ENCODE results near the gene RTN4R. TPM values are rescaled to one million over a fixed set of nuclear protein-coding genes. Genes with fewer than 3 reads are reported as not detected.

Gene RTN4R
- total RNA-seq, 1 donor: under 0.01 TPM

GRCh38 chr22:20204311-20204710, 63.8 kb downstream of the RTN4R start:
- Histone ChIP-seq H3K4me3 (ENCODE audit: insufficient read depth, low read length) (no peak overlapping the region), H3K36me3 (ENCODE audit: insufficient read depth, low read length) (no peaks in the 10 kb centered on the region), H3K27me3 (ENCODE audit: insufficient read depth, low read length) (peaks cover 15% of the 10 kb centered on the region), H3K27ac (ENCODE audit: low read depth, low read length) (no peak overlapping the region), H2AFZ (ENCODE audit: low read length) (no peak overlapping the region), H3K4me2 (ENCODE audit: insufficient read depth, low read length) (no peak overlapping the region), H3K79me2 (ENCODE audit: insufficient read depth, low read length) (no peaks in the 10 kb centered on the region), H3K4me1 (ENCODE audit: insufficient read depth, low read length) (peaks cover 4% of the 10 kb centered on the region), H4K20me1 (ENCODE audit: insufficient read depth, low read length) (no peaks in the 10 kb centered on the region), H3K9me3 (ENCODE audit: low read depth, low read length) (no peaks in the 10 kb centered on the region)
- TF ChIP-seq CTCF (IDR thresholded peaks at IDR 0.05; ENCODE audit: extremely low read depth, low read depth, low read length): no peak
- DNase-seq (ENCODE audit: insufficient read length, low spot score, missing footprints): no peak

- H3K4me1 ChIP-seq (ENCODE audit: insufficient read depth, low read length): peaks cover 4% of the 10 kb centered on the region
- H3K4me2 ChIP-seq (ENCODE audit: insufficient read depth, low read length): no peak overlapping the region
- no peaks in the 10 kb centered on the region for H4K20me1 ChIP-seq (ENCODE audit: insufficient read depth, low read length)
- no peak for TF ChIP-seq CTCF (IDR thresholded peaks at IDR 0.05; ENCODE audit: extremely low read depth, low read depth, low read length)
- H3K36me3 ChIP-seq (ENCODE audit: insufficient read depth, low read length): no peaks in the 10 kb centered on the region
- no peaks in the 10 kb centered on the region for H3K9me3 ChIP-seq (ENCODE audit: low read depth, low read length)
- no peaks in the 10 kb centered on the region for H3K79me2 ChIP-seq (ENCODE audit: insufficient read depth, low read length)
- H3K4me3 ChIP-seq (ENCODE audit: insufficient read depth, low read length): no peak overlapping the region
- H3K27ac ChIP-seq (ENCODE audit: low read depth, low read length): no peak overlapping the region
- no peak for DNase-seq (ENCODE audit: insufficient read length, low spot score, missing footprints)
- no peak overlapping the region for H2AFZ ChIP-seq (ENCODE audit: low read length)
- H3K27me3 ChIP-seq (ENCODE audit: insufficient read depth, low read length): peaks cover 15% of the 10 kb centered on the region
Observed at GRCh38 chr22:20203552-20204201, 64.4 kb downstream of the RTN4R start.

GRCh38 chr22:20203142-20203551, 65.0 kb downstream of the RTN4R start:
- Histone ChIP-seq H3K27ac (ENCODE audit: low read depth, low read length) (no peak overlapping the region), H3K4me1 (ENCODE audit: insufficient read depth, low read length) (peaks cover 4% of the 10 kb centered on the region), H3K9me3 (ENCODE audit: low read depth, low read length) (no peaks in the 10 kb centered on the region), H4K20me1 (ENCODE audit: insufficient read depth, low read length) (no peaks in the 10 kb centered on the region), H3K36me3 (ENCODE audit: insufficient read depth, low read length) (no peaks in the 10 kb centered on the region), H3K4me3 (ENCODE audit: insufficient read depth, low read length) (no peak overlapping the region), H2AFZ (ENCODE audit: low read length) (no peak overlapping the region), H3K27me3 (ENCODE audit: insufficient read depth, low read length) (peaks cover 15% of the 10 kb centered on the region), H3K79me2 (ENCODE audit: insufficient read depth, low read length) (no peaks in the 10 kb centered on the region), H3K4me2 (ENCODE audit: insufficient read depth, low read length) (no peak overlapping the region)
- TF ChIP-seq CTCF (IDR thresholded peaks at IDR 0.05; ENCODE audit: extremely low read depth, low read depth, low read length): no peak
- no peak for DNase-seq (ENCODE audit: insufficient read length, low spot score, missing footprints)

- TF ChIP-seq CTCF (IDR thresholded peaks at IDR 0.05; ENCODE audit: extremely low read depth, low read depth, low read length): no peak
- no peak overlapping the region for H3K27ac ChIP-seq (ENCODE audit: low read depth, low read length)
- no peak overlapping the region for H3K4me2 ChIP-seq (ENCODE audit: insufficient read depth, low read length)
- no peak overlapping the region for H3K4me3 ChIP-seq (ENCODE audit: insufficient read depth, low read length)
- H3K4me1 ChIP-seq (ENCODE audit: insufficient read depth, low read length): peaks cover 4% of the 10 kb centered on the region
- no peaks in the 10 kb centered on the region for H3K9me3 ChIP-seq (ENCODE audit: low read depth, low read length)
- H3K79me2 ChIP-seq (ENCODE audit: insufficient read depth, low read length): no peaks in the 10 kb centered on the region
- H4K20me1 ChIP-seq (ENCODE audit: insufficient read depth, low read length): no peaks in the 10 kb centered on the region
- no peaks in the 10 kb centered on the region for H3K36me3 ChIP-seq (ENCODE audit: insufficient read depth, low read length)
- H3K27me3 ChIP-seq (ENCODE audit: insufficient read depth, low read length): peaks cover 15% of the 10 kb centered on the region
- no peak for DNase-seq (ENCODE audit: insufficient read length, low spot score, missing footprints)
- no peak overlapping the region for H2AFZ ChIP-seq (ENCODE audit: low read length)
Observed at GRCh38 chr22:20201837-20202392, 66.2 kb downstream of the RTN4R start.

All from osteoblast (primary cell).